ENCODE results near the gene PIEZO1.

PIEZO1 gene

DNA sequence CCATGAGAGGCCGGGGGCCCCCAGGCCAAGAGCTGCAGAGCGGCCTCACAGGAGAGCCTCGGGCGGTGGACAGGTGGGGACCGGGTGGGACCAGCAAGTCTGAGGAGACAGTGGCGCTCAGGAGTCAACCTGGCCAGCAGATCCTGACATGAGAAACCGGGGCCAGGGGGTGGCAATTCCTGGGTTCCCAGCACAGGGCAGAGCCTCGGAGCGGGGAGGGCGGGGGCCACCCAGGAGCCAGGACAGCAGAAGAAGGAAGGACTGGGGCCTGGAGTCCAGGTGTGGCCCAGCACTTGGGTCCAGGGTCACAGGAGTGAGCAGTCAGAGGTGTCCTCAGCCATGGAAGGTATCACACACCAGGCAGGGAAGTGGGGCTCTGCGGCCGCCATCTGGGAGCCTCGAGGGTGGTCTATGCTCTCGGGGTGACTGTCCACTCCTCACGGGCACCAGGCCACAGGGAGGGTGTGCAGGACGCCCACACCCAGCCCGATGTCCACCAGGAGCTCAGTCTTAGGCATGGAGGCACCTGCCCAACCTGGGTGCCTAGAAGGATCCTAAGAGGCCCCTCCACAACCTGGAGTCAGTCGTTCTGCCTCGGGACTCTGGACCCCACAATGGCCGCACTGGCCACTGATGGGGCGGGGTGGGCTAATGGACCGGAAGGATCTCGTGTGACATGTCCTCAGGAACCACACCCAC is 29.1 kb downstream of the PIEZO1 start:
- H3K36me3 Mint-ChIP-seq (ENCODE audit: low read depth), result no peaks in the 10 kb centered on the region
- no peak overlapping the region for H3K27ac Mint-ChIP-seq
- peaks cover 4% of the 10 kb centered on the region for H3K9me3 Mint-ChIP-seq
- H3K4me1 Mint-ChIP-seq, result peaks cover 20% of the 10 kb centered on the region
- peaks cover 14% of the 10 kb centered on the region for H3K27me3 Mint-ChIP-seq (ENCODE audit: low read depth, poor library complexity)
- no peak for DNase-seq
- TF ChIP-seq, protein P1, sequence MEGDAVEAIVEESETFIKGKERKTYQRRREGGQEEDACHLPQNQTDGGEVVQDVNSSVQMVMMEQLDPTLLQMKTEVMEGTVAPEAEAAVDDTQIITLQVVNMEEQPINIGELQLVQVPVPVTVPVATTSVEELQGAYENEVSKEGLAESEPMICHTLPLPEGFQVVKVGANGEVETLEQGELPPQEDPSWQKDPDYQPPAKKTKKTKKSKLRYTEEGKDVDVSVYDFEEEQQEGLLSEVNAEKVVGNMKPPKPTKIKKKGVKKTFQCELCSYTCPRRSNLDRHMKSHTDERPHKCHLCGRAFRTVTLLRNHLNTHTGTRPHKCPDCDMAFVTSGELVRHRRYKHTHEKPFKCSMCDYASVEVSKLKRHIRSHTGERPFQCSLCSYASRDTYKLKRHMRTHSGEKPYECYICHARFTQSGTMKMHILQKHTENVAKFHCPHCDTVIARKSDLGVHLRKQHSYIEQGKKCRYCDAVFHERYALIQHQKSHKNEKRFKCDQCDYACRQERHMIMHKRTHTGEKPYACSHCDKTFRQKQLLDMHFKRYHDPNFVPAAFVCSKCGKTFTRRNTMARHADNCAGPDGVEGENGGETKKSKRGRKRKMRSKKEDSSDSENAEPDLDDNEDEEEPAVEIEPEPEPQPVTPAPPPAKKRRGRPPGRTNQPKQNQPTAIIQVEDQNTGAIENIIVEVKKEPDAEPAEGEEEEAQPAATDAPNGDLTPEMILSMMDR (IDR thresholded peaks at IDR 0.05), result no peak
- no peak overlapping the region for H3K4me3 Mint-ChIP-seq

DNA sequence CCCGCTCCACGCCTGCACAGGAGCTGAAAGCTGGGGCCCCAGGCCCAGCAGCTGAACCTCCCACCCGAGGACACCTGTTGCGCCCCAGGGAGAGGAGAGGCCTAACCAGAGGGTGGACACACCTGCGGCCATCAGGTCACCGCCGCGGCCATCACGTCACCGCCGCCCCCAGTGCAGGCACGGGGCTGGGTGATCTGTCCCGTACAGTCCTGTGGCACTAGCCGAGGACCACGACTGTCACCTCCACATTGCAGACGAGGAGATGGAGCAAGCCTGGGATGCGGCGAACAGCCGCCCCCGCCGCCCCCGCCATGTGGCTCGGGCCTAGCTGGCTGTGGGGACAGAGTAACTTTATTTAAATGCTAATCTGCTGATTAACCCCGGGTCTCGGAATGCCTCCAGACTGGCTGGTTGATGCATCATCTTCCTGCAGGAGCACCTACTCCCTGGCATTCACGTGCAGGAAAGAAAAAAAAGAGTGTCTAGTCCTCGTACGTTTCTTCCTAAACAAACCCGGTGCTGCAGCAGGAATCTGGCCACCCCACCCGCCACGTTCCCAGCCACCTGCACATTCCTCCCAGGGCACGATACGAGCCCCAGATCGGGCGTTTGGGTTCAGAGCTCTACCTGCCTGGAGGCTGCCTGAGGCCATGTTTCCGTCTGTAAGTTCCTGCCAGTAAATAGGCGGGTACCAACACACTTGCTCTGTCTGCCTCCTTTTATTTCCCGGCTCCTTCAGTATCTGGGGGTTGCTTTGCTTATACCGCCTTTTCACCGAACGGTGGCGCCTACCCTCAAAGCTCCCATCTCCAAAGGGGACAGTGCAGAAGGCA is 29.9 kb downstream of the PIEZO1 start:
- Mint-ChIP-seq H3K4me3 (no peak overlapping the region), H3K27ac (no peak overlapping the region), H3K27me3 (ENCODE audit: low read depth, poor library complexity) (peaks cover 12% of the 10 kb centered on the region), H3K9me3 (peaks cover 4% of the 10 kb centered on the region), H3K4me1 (peaks cover 18% of the 10 kb centered on the region), H3K36me3 (ENCODE audit: low read depth) (no peaks in the 10 kb centered on the region)
- TF ChIP-seq, protein P1 (IDR thresholded peaks at IDR 0.05), result peak; percentile 42
- peak; percentile 56 for DNase-seq

DNA sequence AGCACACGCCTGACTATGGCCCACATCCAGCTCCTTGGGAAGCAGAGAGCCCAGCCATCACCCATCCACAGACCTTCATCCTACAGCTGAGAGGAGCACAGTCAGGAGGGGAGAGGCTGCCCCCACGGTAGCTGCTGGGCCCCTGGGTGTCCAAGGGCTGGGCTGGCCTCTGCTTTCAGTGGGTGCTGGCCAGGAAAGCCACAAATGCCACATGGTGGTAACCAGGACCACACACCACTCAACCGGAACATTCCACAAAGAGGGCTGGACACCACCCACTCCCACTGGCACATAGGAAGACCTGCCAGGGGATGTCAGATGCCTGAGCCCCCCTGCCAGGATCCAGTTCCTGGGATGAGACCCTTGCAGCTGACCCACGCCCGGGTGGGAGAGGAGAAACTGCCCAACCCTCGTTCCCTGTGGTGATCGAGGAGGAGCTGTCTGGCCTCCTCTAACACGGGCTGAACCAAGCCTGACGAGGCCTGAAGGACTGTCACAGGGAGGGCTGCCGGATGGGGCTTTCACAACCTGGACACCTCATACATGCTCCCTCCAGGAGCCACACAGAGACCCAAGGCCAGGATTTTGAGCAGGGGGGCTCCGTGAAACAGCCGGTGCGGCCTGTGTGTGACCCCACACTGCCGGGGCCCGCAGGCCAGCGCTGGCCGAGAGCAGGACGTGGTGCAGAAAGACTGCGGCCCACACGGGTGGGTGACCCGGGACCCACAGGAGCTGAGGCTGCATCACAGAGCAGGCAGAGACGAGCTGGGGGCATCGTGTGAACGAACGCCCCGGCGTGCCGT is 30.7 kb downstream of the PIEZO1 start:
- no peak overlapping the region for H3K4me3 Mint-ChIP-seq
- peaks cover 4% of the 10 kb centered on the region for H3K9me3 Mint-ChIP-seq
- TF ChIP-seq, protein P1 (IDR thresholded peaks at IDR 0.05), result no peak
- peaks cover 12% of the 10 kb centered on the region for H3K27me3 Mint-ChIP-seq (ENCODE audit: low read depth, poor library complexity)
- no peaks in the 10 kb centered on the region for H3K36me3 Mint-ChIP-seq (ENCODE audit: low read depth)
- H3K4me1 Mint-ChIP-seq, result peaks cover 12% of the 10 kb centered on the region
- no peak overlapping the region for H3K27ac Mint-ChIP-seq
- no peak for DNase-seq

DNA sequence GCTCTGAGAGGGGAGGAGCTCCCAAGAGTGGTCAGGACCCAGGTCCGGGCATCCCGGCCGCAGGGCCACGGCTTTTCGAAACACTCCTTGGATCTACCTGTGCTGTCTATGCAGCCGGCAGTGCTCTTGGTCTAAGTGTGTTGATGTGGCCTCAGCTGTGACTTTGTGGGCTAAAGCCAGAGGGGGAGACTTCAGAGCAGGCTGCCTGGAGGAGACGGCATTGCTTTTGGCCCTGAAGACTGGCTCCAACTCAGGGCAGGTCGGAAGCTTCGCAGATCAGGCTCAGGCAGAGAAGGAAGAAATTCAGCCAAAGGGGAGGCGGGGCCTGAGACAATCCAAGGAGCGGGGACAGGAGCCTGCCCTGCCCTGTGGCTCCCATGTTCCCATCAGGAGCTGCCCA is 31.4 kb downstream of the PIEZO1 start:
- no peak overlapping the region for H3K4me3 Mint-ChIP-seq
- H3K36me3 Mint-ChIP-seq (ENCODE audit: low read depth), result no peaks in the 10 kb centered on the region
- H3K4me1 Mint-ChIP-seq, result peaks cover 5% of the 10 kb centered on the region
- DNase-seq, result no peak
- H3K27me3 Mint-ChIP-seq (ENCODE audit: low read depth, poor library complexity), result peaks cover 12% of the 10 kb centered on the region
- no peak overlapping the region for H3K27ac Mint-ChIP-seq
- H3K9me3 Mint-ChIP-seq, result peaks cover 1% of the 10 kb centered on the region
- TF ChIP-seq, protein P1 (IDR thresholded peaks at IDR 0.05), result no peak

DNA sequence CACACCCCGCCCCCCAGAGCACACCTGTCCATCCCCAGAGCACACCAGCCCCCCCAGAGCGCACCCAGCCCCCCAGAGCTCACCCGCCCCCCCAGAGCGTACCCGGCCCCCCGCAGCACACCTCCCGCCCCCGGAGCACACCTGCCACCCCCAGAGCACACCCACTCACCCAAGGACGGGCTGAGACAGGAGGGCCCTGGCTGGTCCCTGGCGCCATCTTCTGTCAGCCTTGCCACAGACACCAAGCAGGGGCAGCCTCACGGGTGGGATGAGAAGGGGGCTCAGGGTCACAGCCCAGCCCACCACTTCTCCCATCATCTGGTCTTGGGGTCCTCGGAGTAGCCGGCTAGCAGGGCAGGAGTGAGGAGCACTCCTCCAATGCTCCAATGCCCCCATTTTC is 31.8 kb downstream of the PIEZO1 start:
- TF ChIP-seq, protein P1 (IDR thresholded peaks at IDR 0.05), result no peak
- Mint-ChIP-seq H3K27me3 (ENCODE audit: low read depth, poor library complexity) (peaks cover 12% of the 10 kb centered on the region), H3K4me1 (peaks cover 4% of the 10 kb centered on the region), H3K36me3 (ENCODE audit: low read depth) (no peaks in the 10 kb centered on the region), H3K27ac (no peak overlapping the region), H3K9me3 (no peaks in the 10 kb centered on the region), H3K4me3 (no peak overlapping the region)
- DNase-seq, result no peak
